Occipital lobe (tissue), 2 donors: Measurements from ENCODE around the gene VPS13D. TPM values are rescaled to one million over a fixed set of nuclear protein-coding genes. Genes with fewer than 3 reads are reported as not detected.

Experiments used
- DNase-seq: peaks from one replicate; lab custom pipeline; 2025; lab: John Stamatoyannopoulos, UW
- total RNA-seq: library from RNA; depleted of rRNA; stranded (reverse); fragments of >200 nt; gene quantifications from one replicate; pipeline ENCODE4 v1.2.3, GENCODE V29; 2014

VPS13D gene, protein sequence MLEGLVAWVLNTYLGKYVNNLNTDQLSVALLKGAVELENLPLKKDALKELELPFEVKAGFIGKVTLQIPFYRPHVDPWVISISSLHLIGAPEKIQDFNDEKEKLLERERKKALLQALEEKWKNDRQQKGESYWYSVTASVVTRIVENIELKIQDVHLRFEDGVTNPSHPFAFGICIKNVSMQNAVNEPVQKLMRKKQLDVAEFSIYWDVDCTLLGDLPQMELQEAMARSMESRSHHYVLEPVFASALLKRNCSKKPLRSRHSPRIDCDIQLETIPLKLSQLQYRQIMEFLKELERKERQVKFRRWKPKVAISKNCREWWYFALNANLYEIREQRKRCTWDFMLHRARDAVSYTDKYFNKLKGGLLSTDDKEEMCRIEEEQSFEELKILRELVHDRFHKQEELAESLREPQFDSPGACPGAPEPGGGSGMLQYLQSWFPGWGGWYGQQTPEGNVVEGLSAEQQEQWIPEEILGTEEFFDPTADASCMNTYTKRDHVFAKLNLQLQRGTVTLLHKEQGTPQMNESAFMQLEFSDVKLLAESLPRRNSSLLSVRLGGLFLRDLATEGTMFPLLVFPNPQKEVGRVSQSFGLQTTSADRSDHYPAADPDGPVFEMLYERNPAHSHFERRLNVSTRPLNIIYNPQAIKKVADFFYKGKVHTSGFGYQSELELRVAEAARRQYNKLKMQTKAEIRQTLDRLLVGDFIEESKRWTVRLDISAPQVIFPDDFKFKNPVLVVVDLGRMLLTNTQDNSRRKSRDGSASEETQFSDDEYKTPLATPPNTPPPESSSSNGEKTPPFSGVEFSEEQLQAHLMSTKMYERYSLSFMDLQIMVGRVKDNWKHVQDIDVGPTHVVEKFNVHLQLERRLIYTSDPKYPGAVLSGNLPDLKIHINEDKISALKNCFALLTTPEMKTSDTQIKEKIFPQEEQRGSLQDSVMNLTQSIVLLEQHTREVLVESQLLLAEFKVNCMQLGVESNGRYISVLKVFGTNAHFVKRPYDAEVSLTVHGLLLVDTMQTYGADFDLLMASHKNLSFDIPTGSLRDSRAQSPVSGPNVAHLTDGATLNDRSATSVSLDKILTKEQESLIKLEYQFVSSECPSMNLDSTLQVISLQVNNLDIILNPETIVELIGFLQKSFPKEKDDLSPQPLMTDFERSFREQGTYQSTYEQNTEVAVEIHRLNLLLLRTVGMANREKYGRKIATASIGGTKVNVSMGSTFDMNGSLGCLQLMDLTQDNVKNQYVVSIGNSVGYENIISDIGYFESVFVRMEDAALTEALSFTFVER (N-terminal part only)
- 42.0 TPM for total RNA-seq

GRCh38 chr1:12229835-12230548 lies at the start of gene VPS13D:
Gene VPS13D, plus strand, starts transcription at chr1:12230030. Its CDS starts 4,237 bp downstream, at chr1:12234267.
- DNase-seq: peak; percentile 55

DNA sequence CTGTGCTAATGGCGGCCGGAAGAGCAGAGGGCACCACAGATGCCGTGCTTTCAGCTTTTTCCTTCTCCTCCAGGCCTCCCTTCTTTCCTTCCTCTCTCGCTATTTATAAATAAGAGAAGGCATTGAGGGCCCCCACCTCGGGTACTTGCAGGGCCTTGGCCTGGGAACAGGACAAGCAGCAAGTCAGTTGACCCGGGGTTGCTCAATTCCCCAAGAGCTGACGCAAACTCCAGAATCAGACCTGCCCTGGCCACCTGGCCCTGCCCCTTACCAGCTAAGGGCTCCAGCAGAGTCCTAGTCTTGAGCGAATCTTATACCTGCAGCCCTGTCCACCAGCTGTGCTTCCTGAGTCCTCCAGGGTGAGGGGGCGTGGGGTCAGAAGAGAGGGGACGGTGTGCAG lies 49.5 kb upstream of the VPS13D start:
- DNase-seq: no peak

DNA sequence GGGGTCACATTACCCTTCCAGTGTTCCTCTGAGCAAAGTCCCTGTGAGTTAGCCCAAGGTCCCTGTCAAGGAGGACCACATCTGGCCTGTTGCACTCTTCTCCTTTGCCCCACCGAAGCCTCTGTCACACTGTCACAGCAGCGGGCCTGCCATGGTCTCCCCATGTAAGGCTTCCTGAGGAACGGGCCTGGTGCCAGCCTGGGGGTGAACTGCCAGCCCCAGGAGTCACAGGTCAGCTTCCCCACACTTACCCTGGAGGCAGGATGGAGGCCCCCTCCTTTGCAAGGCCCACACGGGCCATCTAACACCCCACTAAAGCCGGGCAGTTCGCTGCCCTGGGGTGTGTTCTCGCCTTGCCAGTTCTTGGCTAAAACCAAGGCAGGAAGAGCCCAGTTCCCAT lies 48.9 kb upstream of the VPS13D start:
- no peak for DNase-seq

GRCh38 chr1:12181568-12181967 lies 48.3 kb upstream of the VPS13D start:
- no peak for DNase-seq

DNA sequence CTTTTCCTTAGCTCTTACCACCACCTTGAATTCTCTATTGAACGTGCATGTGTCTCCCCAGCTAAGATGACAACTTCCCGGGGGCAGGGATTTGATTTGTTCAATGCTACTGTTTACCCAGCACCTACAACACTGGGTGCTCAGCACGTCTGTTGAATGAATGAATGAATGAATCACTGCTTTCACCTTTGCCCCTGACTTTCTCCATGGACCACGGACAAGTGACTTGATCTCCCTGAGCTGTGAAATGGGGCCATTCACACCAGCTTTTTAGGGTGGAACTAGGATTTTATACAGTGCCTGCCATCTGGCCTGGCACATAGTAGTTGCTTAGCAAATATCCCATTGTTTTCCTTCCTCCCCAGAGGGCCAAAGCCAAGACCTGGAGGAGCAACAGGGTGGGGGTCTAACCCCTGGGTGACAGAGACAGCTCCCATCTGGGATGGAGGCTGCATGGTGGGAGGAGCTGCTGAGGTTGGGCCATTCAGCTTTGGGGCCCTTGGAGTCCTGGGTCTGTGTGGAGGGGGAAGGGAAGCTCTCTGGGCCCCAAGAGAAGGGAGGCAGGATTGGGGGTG lies 47.3 kb upstream of the VPS13D start:
- no peak for DNase-seq

GRCh38 chr1:12183095-12183794 lies 46.6 kb upstream of the VPS13D start:
- DNase-seq: no peak

DNA sequence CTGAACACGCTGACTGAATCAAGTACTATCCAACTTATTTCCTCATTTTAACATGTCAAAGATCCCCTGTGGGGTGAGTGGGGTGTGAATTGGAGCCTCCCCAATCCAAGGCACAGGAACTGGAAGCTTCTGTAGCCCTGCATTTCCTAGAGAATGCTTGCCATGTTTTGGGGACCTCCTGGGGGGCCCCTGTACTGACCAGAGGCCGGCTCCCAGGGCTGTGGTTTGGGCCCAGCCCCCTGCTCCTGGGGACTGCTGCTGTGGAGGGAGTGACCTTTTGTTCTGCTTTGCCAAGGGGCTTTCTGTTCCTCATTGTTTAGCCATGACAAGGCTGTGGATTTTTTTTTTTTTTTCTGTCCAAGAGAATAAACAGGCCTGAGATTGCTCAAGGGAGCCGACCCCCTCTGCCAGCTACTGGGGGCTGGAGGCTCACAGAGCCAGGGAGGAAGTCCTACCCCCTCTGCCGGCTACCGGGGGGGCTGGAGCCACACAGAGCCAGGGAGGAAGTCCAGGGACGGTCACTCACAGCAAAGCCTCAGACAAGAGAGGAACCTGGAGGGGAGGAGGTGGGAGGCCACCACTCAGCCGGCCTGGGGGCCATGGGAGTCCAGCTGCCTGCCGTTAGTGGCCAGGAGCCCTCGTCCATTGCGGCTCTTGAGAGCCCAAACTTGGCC lies 45.7 kb upstream of the VPS13D start:
- DNase-seq: peak; percentile 15

GRCh38 chr1:12185036-12185917 lies 44.6 kb upstream of the VPS13D start:
- DNase-seq: no peak

GRCh38 chr1:12185918-12186678 lies 43.7 kb upstream of the VPS13D start:
- no peak for DNase-seq

DNA sequence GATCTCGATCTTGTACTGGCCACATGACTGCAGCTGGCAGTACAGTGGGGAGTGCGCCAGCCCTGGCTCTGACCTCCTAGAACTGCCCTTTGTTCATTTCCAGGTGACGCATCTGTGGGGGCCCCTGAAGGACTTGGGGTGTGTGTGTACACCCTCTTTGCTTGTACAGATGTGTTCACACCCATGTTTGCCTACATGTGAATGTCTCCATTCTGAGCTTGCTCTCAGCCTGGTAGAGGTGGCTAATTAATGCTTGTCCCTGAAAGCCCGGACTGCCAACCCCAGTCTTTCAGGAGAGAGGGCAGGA lies 43.2 kb upstream of the VPS13D start:
- no peak for DNase-seq

- no peak for DNase-seq
Observed at GRCh38 chr1:12188115-12188514, 41.7 kb upstream of the VPS13D start.

DNA sequence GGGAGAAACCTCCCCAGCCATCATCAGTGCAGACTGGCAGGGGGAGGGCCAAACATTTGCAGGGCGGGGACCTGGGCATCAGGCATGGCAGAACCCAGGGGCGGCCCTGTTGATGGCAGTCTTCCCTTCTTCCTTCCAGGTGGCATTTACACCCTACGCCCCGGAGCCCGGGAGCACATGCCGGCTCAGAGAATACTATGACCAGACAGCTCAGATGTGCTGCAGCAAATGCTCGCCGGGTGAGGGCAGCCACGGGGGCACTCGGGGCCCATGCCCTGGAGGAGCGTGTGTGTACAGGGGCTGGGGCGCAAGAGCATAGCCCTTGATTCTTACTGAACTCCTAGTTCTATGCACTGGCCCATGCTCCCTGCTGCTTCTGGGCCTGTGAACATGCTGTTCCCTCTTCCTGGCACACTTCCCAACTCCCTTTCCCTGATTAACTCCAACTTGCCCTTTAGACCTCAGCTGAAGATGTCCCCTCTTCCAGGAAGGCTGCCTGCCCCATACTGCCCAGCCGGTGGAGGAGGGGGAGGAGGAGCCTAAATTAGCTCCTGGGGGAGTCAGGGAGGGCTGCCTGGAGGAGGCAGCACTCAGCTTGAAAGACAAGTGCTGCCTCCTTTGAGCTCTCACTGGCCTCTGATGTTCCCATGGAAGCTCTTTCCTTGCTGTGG lies 41.0 kb upstream of the VPS13D start:
- DNase-seq: no peak

- no peak for DNase-seq
Observed at GRCh38 chr1:12189328-12189682, 40.5 kb upstream of the VPS13D start.

DNA sequence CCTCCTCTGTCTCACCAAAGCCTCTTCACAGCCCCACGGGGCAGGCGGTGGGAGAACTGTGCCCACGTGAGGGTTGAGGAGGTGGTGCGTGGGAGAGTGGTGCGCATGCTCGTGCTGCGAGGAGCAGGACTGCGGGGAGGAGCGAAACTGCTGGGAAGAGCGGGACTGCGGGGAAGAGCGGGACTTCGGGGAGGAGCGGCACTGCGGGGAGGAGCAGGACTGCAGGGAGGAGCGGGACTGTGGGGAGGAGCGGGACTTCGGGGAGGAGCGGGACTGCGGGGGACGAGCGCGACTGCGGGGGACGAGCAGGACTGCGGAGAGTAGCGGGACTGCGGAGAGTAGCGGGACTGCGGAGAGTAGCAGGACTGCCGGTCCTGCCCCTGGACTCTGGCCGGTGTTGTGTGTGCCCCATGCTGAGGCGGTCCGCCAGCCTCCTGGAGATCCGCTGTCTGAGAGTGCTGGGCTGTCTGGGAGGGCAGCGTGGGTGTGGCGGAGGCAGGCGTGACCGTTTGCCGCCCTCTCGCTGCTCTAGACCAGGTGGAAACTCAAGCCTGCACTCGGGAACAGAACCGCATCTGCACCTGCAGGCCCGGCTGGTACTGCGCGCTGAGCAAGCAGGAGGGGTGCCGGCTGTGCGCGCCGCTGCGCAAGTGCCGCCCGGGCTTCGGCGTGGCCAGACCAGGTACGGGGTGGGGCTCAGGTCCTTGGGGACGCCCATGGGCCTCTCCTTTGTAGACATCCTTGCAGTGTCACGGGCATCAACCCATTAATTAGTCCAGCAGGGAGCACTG lies 38.4 kb upstream of the VPS13D start:
- no peak for DNase-seq

DNA sequence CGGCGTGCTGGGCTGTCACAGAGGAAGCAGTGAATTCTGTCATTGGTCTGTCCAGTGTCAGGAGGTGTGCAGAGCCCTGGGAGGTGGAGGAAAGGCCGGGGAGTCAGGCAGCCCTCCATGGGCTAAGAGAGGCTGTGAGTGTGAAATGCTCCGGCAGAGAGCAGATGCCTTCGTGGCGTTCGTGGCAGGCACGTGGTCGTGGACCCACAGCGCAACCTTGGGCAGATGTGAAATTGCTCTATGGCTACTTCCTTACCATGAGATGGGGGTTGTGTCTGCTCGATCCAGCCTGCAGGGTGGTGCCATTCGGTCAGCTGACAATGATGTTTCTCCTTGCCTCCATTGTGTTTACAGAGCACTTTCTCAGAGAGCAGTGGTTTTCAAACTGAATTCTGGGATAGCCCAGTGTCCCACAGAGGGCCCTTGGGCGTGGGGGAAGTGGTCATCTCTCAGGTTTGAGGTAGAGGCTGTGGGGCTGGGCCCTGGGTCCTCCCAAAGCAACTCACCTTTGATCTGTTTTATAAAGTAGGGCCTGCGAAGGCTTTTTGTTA lies 35.1 kb upstream of the VPS13D start:
- no peak for DNase-seq

DNA sequence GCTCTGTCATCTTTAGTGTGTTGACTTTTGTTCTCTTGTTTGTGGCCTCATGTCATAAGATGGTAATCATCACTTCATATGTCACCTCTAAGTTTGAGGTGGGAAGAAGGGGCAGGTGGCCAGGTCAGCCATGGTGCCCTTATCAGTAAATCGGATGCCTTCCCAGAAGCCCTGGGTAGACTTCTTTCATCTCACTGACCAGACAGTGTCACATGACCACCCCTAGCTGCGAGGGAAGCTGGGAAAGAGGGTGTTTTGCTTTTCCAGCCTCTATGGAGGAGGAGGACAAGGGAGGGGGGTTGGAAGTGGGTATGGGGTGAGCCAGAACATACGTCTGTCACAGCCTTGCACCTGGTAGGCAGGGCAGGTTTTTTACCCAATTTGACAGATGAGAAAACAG lies 34.4 kb upstream of the VPS13D start:
- no peak for DNase-seq
